ENCODE results near the gene SUSD3.

The SUSD3 gene

DNA sequence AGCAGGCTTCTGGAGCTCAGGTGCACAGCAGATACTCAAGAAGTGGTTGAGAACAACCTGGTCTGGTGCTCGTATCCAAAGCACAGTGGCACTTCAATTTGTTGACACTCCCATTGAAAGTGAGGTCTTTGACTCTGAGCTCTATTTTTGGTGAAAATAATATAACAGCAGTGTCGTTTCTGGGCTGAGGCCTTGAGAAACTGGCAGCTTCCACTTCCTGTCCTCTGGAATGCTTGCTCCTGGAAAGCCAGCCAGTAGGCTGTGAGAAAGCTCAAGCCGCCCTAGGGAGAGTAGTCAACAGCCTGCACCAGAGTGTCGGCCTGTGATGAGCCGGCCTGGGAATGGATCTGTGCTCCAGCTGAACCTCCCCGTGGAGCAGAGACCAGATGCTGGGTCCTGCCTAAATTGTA lies 6.8 kb upstream of the SUSD3 start:
- H3K27ac ChIP-seq (ENCODE audit: low read depth, low read length), result no peak overlapping the region
- no peaks in the 10 kb centered on the region for H3K36me3 ChIP-seq (ENCODE audit: control insufficient read depth, low read length)
- H3K79me2 ChIP-seq (ENCODE audit: control insufficient read depth, low read length), result no peaks in the 10 kb centered on the region
- H3K4me1 ChIP-seq (ENCODE audit: control insufficient read depth, low read length), result no peaks in the 10 kb centered on the region
- H3K4me3 ChIP-seq (ENCODE audit: low read length), result no peak overlapping the region
- H3K27me3 ChIP-seq (ENCODE audit: control insufficient read depth, low read length), result no peaks in the 10 kb centered on the region
- H4K20me1 ChIP-seq (ENCODE audit: control insufficient read depth, insufficient read depth, low read depth, low read length), result no peaks in the 10 kb centered on the region
- peaks cover 4% of the 10 kb centered on the region for H3F3A ChIP-seq (ENCODE audit: control insufficient read depth, insufficient read depth)
- no peak overlapping the region for H3K4me2 ChIP-seq (ENCODE audit: low read length)
- no peaks in the 10 kb centered on the region for H3K9me3 ChIP-seq (ENCODE audit: control insufficient read depth, insufficient read depth, low read length)
- no peaks in the 10 kb centered on the region for H3K9me2 ChIP-seq (replicated peaks; ENCODE audit: control insufficient read depth, low read length)
- TF ChIP-seq CTCF (IDR thresholded peaks at IDR 0.05; ENCODE audit: low read depth, low read length, poor library complexity, severe bottlenecking), result no peak
- no peak for TF ChIP-seq EZH2phosphoT487 (IDR thresholded peaks at IDR 0.05; ENCODE audit: borderline replicate concordance, low read length)

DNA sequence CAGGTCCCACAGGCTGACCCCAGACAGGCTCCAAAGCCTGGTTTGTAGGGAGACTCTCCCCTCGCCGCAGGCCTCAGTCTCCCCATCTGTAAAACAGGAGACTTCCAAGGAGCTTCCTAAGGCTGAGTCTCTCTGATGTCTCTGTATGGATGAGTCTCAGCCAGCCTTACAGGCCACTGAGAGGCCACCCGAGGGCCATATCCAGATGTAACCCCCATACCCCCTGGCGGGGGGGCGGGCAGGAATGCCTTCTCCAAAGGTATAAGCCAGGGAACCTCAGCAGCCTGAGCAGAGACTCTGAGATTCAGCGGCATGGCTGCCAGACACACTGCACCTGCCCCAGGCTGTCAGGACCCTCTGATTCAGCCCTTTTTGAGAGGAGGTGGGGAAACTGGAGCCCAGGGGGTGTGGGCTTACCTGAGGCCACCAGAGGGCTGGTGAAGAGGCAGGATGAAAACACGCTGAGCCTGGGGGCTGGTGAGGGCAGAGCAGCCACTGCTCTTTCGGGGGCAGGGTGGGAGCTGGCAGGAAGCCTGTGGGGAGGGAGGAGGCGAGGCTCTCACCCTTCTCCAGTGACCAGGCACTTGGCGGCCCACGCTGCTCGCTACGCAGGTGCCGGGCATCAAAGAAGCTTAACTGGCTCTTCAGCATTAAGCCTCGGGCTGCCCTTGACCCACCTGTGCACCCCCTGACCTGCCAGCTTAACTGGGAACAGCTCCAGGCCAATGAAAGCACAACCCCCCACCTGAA lies 5.5 kb upstream of the SUSD3 start:
- no peaks in the 10 kb centered on the region for H3K9me2 ChIP-seq (replicated peaks; ENCODE audit: control insufficient read depth, low read length)
- no peak overlapping the region for H3K27ac ChIP-seq (ENCODE audit: low read depth, low read length)
- no peaks in the 10 kb centered on the region for H4K20me1 ChIP-seq (ENCODE audit: control insufficient read depth, insufficient read depth, low read depth, low read length)
- H3K4me3 ChIP-seq (ENCODE audit: low read length), result no peak overlapping the region
- H3F3A ChIP-seq (ENCODE audit: control insufficient read depth, insufficient read depth), result peaks cover 16% of the 10 kb centered on the region
- no peaks in the 10 kb centered on the region for H3K36me3 ChIP-seq (ENCODE audit: control insufficient read depth, low read length)
- H3K9me3 ChIP-seq (ENCODE audit: control insufficient read depth, insufficient read depth, low read length), result no peaks in the 10 kb centered on the region
- no peak overlapping the region for H3K4me2 ChIP-seq (ENCODE audit: low read length)
- H3K79me2 ChIP-seq (ENCODE audit: control insufficient read depth, low read length), result no peaks in the 10 kb centered on the region
- H3K27me3 ChIP-seq (ENCODE audit: control insufficient read depth, low read length), result no peaks in the 10 kb centered on the region
- peaks cover 12% of the 10 kb centered on the region for H3K4me1 ChIP-seq (ENCODE audit: control insufficient read depth, low read length)
- no peak for TF ChIP-seq CTCF (IDR thresholded peaks at IDR 0.05; ENCODE audit: low read depth, low read length, poor library complexity, severe bottlenecking)
- no peak for TF ChIP-seq EZH2phosphoT487 (IDR thresholded peaks at IDR 0.05; ENCODE audit: borderline replicate concordance, low read length)

- Histone ChIP-seq H3K4me3 (ENCODE audit: low read length) (no peak overlapping the region), H3K36me3 (ENCODE audit: control insufficient read depth, low read length) (no peaks in the 10 kb centered on the region), H3K9me2 (replicated peaks; ENCODE audit: control insufficient read depth, low read length) (no peaks in the 10 kb centered on the region), H4K20me1 (ENCODE audit: control insufficient read depth, insufficient read depth, low read depth, low read length) (no peaks in the 10 kb centered on the region), H3K9me3 (ENCODE audit: control insufficient read depth, insufficient read depth, low read length) (no peaks in the 10 kb centered on the region), H3K79me2 (ENCODE audit: control insufficient read depth, low read length) (no peaks in the 10 kb centered on the region), H3K27ac (ENCODE audit: low read depth, low read length) (no peak overlapping the region), H3F3A (ENCODE audit: control insufficient read depth, insufficient read depth) (peaks cover 19% of the 10 kb centered on the region), H3K4me1 (ENCODE audit: control insufficient read depth, low read length) (peaks cover 21% of the 10 kb centered on the region), H3K4me2 (ENCODE audit: low read length) (no peak overlapping the region), H3K27me3 (ENCODE audit: control insufficient read depth, low read length) (no peaks in the 10 kb centered on the region)
- TF ChIP-seq CTCF (IDR thresholded peaks at IDR 0.05; ENCODE audit: low read depth, low read length, poor library complexity, severe bottlenecking) (no peak), EZH2phosphoT487 (IDR thresholded peaks at IDR 0.05; ENCODE audit: borderline replicate concordance, low read length) (no peak)
Measured at GRCh38 chr9:93053781-93054331, 4.6 kb upstream of the SUSD3 start.
